CD4-positive, alpha-beta T cell treated with Interleukin-15 for 1 hour (primary cell): Measurements from ENCODE around the gene RAD51B.
"Not testable (repeated sequence)": the region's sequence is repeated elsewhere in the genome, so short reads cannot be mapped to it uniquely, and the experiment has no call there.

Source experiments
- DNase-seq: peaks from one replicate; pipeline ENCODE4 v3.0.0-alpha.2; 2020

RAD51B gene

GRCh38 chr14:67987606-67988005 lies 168.0 kb downstream of the RAD51B start:
- DNase-seq = no peak

GRCh38 chr14:67988210-67988609 lies 168.6 kb downstream of the RAD51B start:
- DNase-seq = not testable (repeated sequence)

- DNase-seq = no peak
Measured at GRCh38 chr14:67990576-67990975, 171.0 kb downstream of the RAD51B start.

- DNase-seq = no peak
Measured at GRCh38 chr14:67994531-67994930, 175.0 kb downstream of the RAD51B start.

- no peak for DNase-seq
Measured at GRCh38 chr14:67996235-67996634, 176.7 kb downstream of the RAD51B start.

GRCh38 chr14:67998834-67999233 lies 179.3 kb downstream of the RAD51B start:
- no peak for DNase-seq

- no peak for DNase-seq
Measured at GRCh38 chr14:67999290-67999689, 179.7 kb downstream of the RAD51B start.

GRCh38 chr14:67999705-68000384 lies 180.3 kb downstream of the RAD51B start:
- DNase-seq = no peak

GRCh38 chr14:68000511-68000910 lies 180.9 kb downstream of the RAD51B start:
- no peak for DNase-seq

- no peak for DNase-seq
Measured at GRCh38 chr14:68008491-68008890, 188.9 kb downstream of the RAD51B start.

- DNase-seq = no peak
Measured at GRCh38 chr14:68011406-68012028, 191.9 kb downstream of the RAD51B start.

GRCh38 chr14:68012871-68013270 lies 193.3 kb downstream of the RAD51B start:
- DNase-seq = no peak

GRCh38 chr14:68013326-68013725 lies 193.7 kb downstream of the RAD51B start:
- no peak for DNase-seq

- DNase-seq = no peak
Measured at GRCh38 chr14:68014771-68015170, 195.2 kb downstream of the RAD51B start.

GRCh38 chr14:68015356-68016254 lies 196.0 kb downstream of the RAD51B start:
- DNase-seq = no peak

- DNase-seq = no peak
Measured at GRCh38 chr14:68016255-68016914, 196.8 kb downstream of the RAD51B start.

- no peak for DNase-seq
Measured at GRCh38 chr14:68018598-68018997, 199.0 kb downstream of the RAD51B start.

- no peak for DNase-seq
Measured at GRCh38 chr14:68020493-68020892, 200.9 kb downstream of the RAD51B start.

- DNase-seq = no peak
Measured at GRCh38 chr14:68020999-68021663, 201.6 kb downstream of the RAD51B start.

- DNase-seq = no peak
Measured at GRCh38 chr14:68027276-68027675, 207.7 kb downstream of the RAD51B start.

- no peak for DNase-seq
Measured at GRCh38 chr14:68028075-68028474, 208.5 kb downstream of the RAD51B start.

GRCh38 chr14:68031011-68031410 lies 211.4 kb downstream of the RAD51B start:
- DNase-seq = not testable (repeated sequence)

GRCh38 chr14:68032154-68032553 lies 212.6 kb downstream of the RAD51B start:
- DNase-seq = no peak
